NCI-H1105 (cell line): ENCODE measurements around the gene NEMP2.
"Not testable (repeated sequence)": the region's sequence is repeated elsewhere in the genome, so short reads cannot be mapped to it uniquely, and the experiment has no call there.

Source experiments
- DNase-seq: peaks from one replicate; lab custom pipeline; 2025; lab: John Stamatoyannopoulos, UW

Gene NEMP2

GRCh38 chr2:190490502-190490901, 44.0 kb downstream of the NEMP2 start:
- DNase-seq, result no peak

- no peak for DNase-seq
Measured at GRCh38 chr2:190489475-190489874, 45.0 kb downstream of the NEMP2 start.

GRCh38 chr2:190488516-190489233, 45.8 kb downstream of the NEMP2 start:
- no peak for DNase-seq

- no peak for DNase-seq
Measured at GRCh38 chr2:190486037-190486623, 48.4 kb downstream of the NEMP2 start.

GRCh38 chr2:190482451-190482850, 52.1 kb downstream of the NEMP2 start:
- no peak for DNase-seq

GRCh38 chr2:190481339-190481738, 53.2 kb downstream of the NEMP2 start:
- no peak for DNase-seq

GRCh38 chr2:190478572-190479195, 55.8 kb downstream of the NEMP2 start:
- DNase-seq, result no peak

GRCh38 chr2:190477661-190478454, 56.7 kb downstream of the NEMP2 start:
- no peak for DNase-seq

- no peak for DNase-seq
Measured at GRCh38 chr2:190470256-190470826, 64.2 kb downstream of the NEMP2 start.

- peak; percentile 90 for DNase-seq
Measured at GRCh38 chr2:190469771-190470170, 64.8 kb downstream of the NEMP2 start.

GRCh38 chr2:190468814-190469569, 65.5 kb downstream of the NEMP2 start:
- DNase-seq, result peak; percentile 93

- DNase-seq, result not testable (repeated sequence)
Measured at GRCh38 chr2:190468354-190468753, 66.2 kb downstream of the NEMP2 start.

- DNase-seq, result peak; percentile 9
Measured at GRCh38 chr2:190467575-190468083, 66.9 kb downstream of the NEMP2 start.

GRCh38 chr2:190466819-190467446, 67.6 kb downstream of the NEMP2 start:
- DNase-seq, result peak; percentile 61

GRCh38 chr2:190465060-190465459, 69.5 kb downstream of the NEMP2 start:
- DNase-seq, result no peak

GRCh38 chr2:190462611-190463010, 71.9 kb downstream of the NEMP2 start:
- no peak for DNase-seq

- no peak for DNase-seq
Measured at GRCh38 chr2:190462181-190462580, 72.3 kb downstream of the NEMP2 start.

GRCh38 chr2:190460487-190460886, 74.0 kb downstream of the NEMP2 start:
- DNase-seq, result no peak

GRCh38 chr2:190459881-190460280, 74.6 kb downstream of the NEMP2 start:
- DNase-seq, result no peak

GRCh38 chr2:190458352-190459107, 76.0 kb downstream of the NEMP2 start:
- no peak for DNase-seq
